Activated T-helper 9 cell treated with anti-CD3 and anti-CD28 coated beads, Interleukin-2, amount 50 U/mL, for 16 hours (primary cell): ENCODE data around the gene RPL19.

Experiments
- DNase-seq: peaks from one replicate; pipeline ENCODE4 v3.0.0-alpha.2; 2020; ENCODE audit warnings: low read depth

RPL19 gene

GRCh38 chr17:39224778-39225307, 24.8 kb downstream of the RPL19 start:
- DNase-seq, result no peak

- no peak for DNase-seq
Measured at GRCh38 chr17:39225308-39225958, 25.4 kb downstream of the RPL19 start, which contains the start of gene STAC2. Gene STAC2, minus strand, starts transcription at chr17:39225945. Its CDS starts 443 bp downstream, at chr17:39225502.

DNA sequence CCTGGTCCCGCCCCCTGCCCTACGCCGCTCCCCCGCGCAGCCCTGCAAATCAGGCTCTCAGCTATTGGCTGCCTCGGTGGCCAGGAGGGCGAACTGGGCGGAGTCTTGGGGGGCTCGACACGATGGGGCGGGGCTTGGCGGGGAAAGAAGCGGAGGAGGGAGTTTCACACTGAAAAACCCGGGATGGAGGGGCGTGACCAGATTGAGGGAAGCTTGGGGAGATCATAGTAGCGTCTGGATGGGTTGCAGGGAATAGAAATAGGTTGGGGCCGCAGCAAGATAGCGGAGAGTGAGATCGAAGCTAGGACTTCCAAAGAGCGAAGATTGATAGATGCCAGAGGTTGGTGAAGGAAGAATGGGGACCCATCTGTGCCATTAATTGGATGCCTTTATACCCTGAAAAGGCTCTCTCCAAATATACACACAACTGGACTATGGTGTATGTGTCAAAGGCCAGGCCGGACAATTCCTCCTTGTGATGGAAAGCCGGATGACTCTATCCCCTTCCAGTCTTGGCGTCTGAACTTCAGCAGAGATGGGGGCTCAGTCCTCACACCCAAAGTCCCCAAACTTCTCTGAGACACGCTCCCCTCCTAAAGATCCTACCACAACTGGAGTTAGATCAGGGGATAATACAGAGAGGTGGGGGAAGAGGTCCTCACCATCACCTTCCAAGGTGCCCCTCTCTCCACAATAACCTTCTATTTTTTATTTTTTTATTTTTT, 26.0 kb downstream of the RPL19 start:
- no peak for DNase-seq

DNA sequence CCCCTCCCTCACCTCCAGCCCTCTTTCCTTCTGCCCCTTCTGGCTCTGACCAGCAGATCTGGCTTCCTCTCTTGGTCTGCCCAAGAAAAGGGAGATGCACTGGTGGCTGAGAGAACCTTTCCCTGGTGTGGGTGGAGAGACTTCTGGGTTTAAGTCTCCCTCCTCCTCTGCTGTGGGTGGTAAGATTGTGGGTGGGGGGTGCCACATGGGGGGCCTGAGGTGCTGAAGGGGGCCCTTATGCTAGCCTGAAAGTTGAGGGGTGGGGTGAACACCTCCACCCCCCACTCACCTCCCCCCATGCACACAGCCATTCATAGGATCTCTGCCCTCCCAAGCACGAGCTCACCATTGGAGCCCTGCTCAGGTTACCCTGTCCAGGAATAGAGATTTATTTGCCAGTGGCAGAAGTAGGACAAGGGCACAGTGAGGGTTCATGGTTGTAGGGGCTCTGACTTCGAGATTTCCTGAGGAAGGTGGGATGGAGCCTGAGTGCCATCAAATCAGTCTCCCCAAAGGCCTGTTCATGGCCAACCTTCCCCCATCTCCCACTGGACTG, 27.4 kb downstream of the RPL19 start:
- DNase-seq, result no peak

- no peak for DNase-seq
Measured at GRCh38 chr17:39229274-39229913, 29.3 kb downstream of the RPL19 start.

GRCh38 chr17:39230361-39230760, 30.3 kb downstream of the RPL19 start:
- no peak for DNase-seq

- no peak for DNase-seq
Measured at GRCh38 chr17:39231091-39231561, 31.0 kb downstream of the RPL19 start.

DNA sequence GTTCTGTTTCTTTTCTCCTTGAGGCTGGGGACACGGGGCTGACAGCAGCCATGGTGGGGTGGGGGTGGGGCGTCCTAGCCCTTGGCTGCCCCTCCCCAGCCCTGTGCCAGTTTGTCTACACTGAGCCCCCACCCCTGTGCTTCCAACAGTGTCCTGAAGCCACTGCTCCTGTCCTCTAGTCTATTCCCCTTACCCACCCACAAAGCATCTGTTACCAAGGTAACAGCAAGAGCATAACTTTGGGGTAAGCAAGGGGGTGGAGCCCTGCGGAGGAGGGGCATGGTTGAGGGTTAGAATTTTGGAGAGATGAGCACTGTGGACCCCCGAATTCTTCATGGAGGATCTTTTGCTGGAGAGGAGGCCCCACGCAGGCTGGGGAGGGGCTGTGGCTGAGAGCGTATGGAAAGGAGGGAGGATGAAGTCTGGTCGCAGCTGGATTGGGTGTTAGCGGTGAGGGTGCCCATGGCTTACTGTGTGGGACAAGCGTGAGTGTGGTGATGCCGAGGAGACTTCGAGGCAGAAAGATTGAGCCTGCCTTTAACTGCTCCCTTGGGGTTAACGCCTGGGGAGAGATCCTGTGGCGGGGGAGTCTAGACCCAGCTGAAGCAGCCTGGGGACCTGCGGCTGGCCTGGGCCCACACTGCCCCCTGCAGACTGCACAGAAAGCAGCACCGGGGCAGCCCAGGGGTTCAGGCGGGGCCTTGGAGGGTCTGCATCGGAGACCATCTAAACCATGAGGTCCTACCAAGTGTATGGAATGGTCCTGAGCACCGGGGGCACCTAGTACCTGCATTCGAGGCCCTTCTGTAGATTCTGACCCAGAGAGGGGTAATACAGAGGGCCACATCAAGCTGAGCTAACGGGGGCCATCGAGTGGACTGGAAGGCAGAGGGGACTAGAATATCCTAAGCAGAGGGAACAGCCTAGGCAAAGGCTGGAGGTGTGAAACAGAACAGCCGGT, 31.8 kb downstream of the RPL19 start:
- DNase-seq, result peak; percentile 36

- DNase-seq, result no peak
Measured at GRCh38 chr17:39235555-39236449, 35.7 kb downstream of the RPL19 start.

DNA sequence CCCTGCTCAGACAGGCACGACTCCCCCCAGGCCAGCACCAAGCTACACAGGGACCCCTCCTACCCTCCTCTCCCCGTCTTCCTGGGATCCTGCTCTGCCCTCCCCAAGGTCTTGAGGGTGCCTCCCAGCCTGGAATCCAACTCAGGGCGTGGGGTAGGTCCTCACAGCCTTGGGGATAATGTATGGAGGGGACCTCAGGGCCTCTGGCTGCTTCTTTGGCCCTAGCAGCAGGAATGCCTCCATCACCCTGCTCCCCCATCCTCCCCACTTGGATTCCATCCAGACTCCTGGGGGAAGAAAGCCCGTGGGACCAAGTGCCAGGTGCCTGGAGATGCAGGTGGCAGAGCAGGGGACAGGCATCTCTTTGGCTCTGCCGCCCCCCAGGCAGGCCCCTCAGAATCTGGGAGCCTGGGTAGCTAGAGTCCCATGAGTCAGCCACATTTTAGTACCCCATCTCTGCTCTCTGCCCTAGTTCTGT, 36.4 kb downstream of the RPL19 start:
- DNase-seq, result no peak

DNA sequence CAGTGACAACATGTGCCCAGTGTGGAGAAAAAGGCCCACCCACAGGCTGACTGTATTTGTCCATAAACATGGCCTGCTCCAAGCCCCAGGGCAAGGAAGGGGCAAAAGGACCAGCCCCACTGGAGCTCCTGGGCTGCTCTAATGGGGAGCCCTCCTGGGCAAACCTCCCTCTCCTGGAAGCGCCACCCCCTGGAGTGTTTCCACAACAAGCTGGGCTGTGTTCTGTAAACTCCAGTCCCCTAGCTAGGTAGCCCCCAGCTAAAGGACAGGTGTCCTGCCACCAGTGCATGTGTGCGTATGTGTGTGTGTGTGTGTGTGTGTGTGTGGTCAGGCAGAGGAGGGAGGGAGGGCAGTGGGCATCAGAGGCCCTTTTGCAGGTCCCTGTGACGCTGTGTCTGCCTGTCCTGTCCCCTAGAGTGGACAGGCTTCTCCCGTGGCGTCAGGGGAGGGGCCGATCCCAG, 36.9 kb downstream of the RPL19 start:
- no peak for DNase-seq

- DNase-seq, result no peak
Measured at GRCh38 chr17:39237586-39237985, 37.5 kb downstream of the RPL19 start.

DNA sequence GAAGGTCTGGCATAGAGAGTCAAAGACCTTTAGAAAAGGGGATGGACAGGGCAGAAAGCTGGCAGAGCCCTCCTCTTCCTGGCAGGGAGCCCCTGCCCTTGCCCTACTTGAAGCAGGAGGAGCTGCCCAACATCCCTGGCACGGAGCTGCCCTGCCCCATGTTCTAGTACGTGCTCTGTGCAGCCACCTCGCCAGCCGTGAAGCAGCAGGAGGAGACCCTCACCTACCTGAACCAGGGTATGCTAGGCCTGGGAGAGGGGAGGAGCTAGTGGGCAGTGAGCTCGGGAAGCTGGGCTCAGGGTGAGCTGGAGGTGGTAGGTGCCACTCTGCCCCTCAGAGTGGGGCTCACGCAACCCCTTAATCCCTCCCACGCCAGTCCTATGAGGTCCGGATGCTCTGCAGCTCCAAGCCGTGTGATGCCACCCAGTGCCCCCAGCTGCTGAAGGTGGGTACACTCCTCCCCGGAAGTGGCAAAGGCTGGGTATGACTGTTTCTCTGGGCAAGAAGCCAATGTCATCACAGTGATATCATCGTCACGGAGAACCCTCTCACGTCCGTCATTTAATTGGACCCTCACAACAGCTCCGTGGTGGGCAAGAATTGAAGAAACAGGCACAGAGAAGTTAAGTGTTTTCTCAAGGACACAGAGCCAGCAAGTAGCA, 38.4 kb downstream of the RPL19 start:
- peak; percentile 53 for DNase-seq

DNA sequence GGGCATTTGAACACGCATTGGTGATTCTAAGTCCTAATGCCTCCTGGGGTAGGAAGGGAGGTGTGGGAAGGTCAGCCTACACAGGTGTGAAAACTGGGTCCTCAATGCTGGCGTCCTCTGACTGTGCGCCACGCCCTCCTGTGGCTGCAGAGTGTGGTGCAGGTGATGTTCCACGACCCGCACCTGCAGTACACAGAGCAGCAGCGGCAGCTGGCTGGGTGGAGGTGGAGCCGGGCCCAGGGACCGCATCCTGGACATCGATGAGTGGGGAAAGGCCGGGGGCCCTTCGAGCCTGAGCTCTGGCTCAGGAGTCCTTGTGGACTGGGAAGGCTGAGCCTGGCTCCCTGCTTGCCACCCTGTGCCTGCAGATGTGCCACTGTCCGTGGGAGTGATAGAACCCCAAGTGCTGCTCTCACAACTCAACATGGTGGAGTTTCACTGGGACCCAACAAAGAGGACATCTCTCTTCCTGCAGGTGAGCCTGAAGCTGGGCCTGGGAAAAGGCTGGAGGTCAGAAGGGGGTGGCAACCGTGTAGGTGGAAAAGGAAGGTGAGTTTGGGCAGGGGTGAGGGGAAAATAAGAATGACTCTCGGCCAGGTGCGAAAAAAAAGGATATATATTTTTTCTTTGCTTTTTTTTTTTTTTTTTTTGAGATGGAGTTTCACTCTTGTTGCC, 39.7 kb downstream of the RPL19 start:
- DNase-seq, result peak; percentile 47

DNA sequence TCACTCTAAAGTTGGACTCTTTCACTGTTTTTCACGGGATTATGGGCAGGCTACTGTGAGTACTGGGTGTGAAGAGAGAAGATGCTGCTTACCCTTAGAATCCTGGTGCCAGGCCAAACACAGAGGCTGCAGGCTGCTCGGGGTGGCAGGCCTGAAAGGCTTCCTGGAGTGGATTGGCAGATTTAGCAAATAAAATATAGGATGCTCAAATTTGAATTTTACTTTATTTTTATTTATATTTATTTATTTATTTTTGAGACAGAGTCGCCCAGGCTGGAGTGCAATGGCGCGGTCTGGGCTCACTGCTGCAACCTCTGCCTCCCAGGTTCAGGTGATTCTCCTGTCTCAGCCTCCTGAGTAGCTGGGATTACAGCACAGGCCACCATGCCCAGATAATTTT, 40.5 kb downstream of the RPL19 start:
- no peak for DNase-seq

DNA sequence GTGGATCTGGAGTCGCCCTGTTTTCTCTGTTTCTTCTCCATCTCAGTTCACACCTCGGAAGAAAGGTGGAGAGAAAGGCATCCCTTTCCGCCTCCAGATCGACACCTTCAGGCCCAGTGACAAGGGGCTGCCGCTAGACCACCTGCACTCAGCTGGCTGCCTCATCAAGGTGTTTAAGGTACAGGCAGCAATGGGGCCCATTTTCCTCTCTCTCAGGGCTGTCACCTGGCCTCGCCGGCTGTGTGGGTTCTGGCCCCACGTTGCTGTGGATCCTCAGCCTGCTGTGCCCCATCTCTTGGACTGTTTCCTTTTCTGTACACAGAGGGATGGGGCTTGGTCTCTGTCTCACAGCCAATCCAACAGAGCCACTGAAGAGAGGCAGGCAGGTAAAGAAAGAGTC, 43.1 kb downstream of the RPL19 start:
- DNase-seq, result no peak

DNA sequence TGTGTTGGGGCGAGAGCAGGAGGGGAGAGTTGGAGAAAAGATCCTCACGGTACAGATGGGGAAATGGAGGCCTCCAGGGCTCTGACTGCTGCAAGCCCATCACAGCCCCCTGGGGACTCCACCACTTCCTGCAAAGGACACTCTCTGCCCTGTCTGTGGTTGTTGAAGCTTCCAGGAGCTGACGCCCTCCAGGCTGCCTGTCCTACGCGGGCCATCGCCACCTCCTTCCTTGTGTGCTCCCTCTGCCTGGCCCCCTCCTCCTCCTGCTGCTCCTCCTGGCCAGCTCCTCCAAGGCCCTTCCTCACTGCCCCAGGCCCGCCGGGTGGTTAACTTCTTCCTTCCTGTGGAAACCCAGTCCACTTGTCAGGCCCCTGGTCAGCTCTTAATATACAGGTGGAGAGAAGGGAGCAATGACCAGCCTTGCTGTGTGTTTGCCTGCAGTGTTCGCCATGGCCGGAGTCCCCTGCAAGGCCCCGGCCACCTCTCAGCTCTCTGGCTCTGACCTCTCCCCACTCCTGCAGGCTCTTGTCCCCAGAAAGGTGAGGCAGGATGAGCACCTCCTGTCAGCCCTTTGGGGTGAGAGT, 44.0 kb downstream of the RPL19 start:
- no peak for DNase-seq
